ENCODE results near the gene KDM2A. TPM values are rescaled to one million over a fixed set of nuclear protein-coding genes. Genes with fewer than 3 reads are reported as not detected.
A peak's percentile ranks its signal among the peaks of the same experiment; 100 is the strongest.
"Not testable (repeated sequence)": the region's sequence is repeated elsewhere in the genome, so short reads cannot be mapped to it uniquely, and the experiment has no call there.

KDM2A gene
- total RNA-seq, 1 donor from 2014 or later = 119 TPM

- intact Hi-C loops (cut with micrococcal nuclease) = loop anchor here (10.0 kb wide), 1 partner anchor 390 kb away; the partner anchor contains the start of gene RCE1
- peaks cover 40% of the 10 kb centered on the region for H3K4me1 Mint-ChIP-seq (ENCODE audit: low read depth)
- not testable (repeated sequence) for H3K4me3 Mint-ChIP-seq; DNase-seq (ENCODE audit: low spot score); H3K27me3 Mint-ChIP-seq (ENCODE audit: insufficient read depth); H3K9me3 Mint-ChIP-seq; H3K27ac Mint-ChIP-seq
- peaks cover 12% of the 10 kb centered on the region for H3K36me3 Mint-ChIP-seq (ENCODE audit: low read depth)
Observed at GRCh38 chr11:67234571-67234970, 115.5 kb downstream of the KDM2A start.

- H3K4me1 Mint-ChIP-seq (ENCODE audit: low read depth) = peaks cover 54% of the 10 kb centered on the region
- no peaks in the 10 kb centered on the region for H3K27me3 Mint-ChIP-seq (ENCODE audit: insufficient read depth)
- no peak overlapping the region for H3K27ac Mint-ChIP-seq
- intact Hi-C loops (cut with micrococcal nuclease) = loop anchor here (5.0 to 10.0 kb wide), 2 partner anchors 45 to 393 kb away; partner anchors contain the start of gene RCE1
- no peak for DNase-seq (ENCODE audit: low spot score)
- no peak overlapping the region for H3K4me3 Mint-ChIP-seq
- H3K9me3 Mint-ChIP-seq = no peaks in the 10 kb centered on the region
- peaks cover 25% of the 10 kb centered on the region for H3K36me3 Mint-ChIP-seq (ENCODE audit: low read depth)
Observed at GRCh38 chr11:67237574-67237973, 118.5 kb downstream of the KDM2A start.

GRCh38 chr11:67238894-67239782, 120.1 kb downstream of the KDM2A start:
- H3K4me3 Mint-ChIP-seq = peak overlapping the region; percentile 100
- intact Hi-C loops (cut with micrococcal nuclease) = loop anchor here (1.0 to 10.0 kb wide), 6 partner anchors 9 to 394 kb away; partner anchors contain the start of genes KDM2A, PC and RCE1
- no peaks in the 10 kb centered on the region for H3K27me3 Mint-ChIP-seq (ENCODE audit: insufficient read depth)
- peak overlapping the region; percentile 100 for H3K27ac Mint-ChIP-seq
- peaks cover 60% of the 10 kb centered on the region for H3K4me1 Mint-ChIP-seq (ENCODE audit: low read depth)
- H3K9me3 Mint-ChIP-seq = no peaks in the 10 kb centered on the region
- peaks cover 35% of the 10 kb centered on the region for H3K36me3 Mint-ChIP-seq (ENCODE audit: low read depth)
- DNase-seq (ENCODE audit: low spot score) = no peak

GRCh38 chr11:67239783-67240575, 120.9 kb downstream of the KDM2A start:
- Mint-ChIP-seq H3K36me3 (ENCODE audit: low read depth) (peaks cover 42% of the 10 kb centered on the region), H3K27me3 (ENCODE audit: insufficient read depth) (no peaks in the 10 kb centered on the region), H3K4me1 (ENCODE audit: low read depth) (peaks cover 58% of the 10 kb centered on the region), H3K9me3 (no peaks in the 10 kb centered on the region), H3K27ac (peak overlapping the region; percentile 100), H3K4me3 (peak overlapping the region; percentile 100)
- peak; percentile 96 for DNase-seq (ENCODE audit: low spot score)
- intact Hi-C loops (cut with micrococcal nuclease) = loop anchor here (1.0 to 10.0 kb wide), 11 partner anchors 10 to 623 kb away; partner anchors contain the start of genes KDM2A, PC, RBM14 and RBM4

DNA sequence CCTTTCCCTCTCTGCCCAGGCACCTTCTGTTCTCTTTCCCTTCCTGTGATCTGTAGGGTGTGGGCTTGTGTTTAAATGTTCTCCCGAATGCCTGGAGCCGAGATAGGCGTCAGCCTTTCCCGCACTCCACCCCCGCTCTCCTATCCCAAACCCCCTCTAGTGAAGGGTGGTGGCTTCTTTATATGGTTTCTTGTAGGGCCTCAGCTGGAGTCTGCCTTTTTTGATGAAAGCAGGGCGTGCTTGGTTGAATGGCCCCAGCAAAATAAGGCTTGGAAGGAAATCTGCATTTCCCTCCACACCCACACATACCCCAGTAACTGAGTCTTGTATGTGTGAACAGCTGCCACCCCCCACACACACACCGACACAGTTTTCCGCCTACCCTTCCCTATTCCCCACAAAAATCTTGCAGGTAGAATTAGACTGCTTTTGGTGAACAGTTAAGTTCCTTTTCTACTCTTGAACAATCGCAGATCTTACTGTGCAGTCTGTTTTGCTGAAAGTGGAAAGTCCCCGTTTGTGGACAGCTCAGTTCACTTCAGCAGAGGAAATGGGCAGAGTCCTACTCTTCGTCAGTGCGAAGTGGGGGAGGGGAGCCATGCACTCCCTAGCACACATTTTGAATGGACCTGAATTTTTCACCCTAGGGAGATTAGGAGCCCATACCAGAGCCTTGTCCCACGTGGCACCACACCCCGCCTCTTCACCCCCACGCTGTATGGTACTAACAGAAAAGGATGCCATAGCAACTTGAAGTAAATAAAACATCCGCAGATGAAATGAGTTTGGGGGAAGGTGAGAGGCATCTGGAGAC, 121.7 kb downstream of the KDM2A start:
- Mint-ChIP-seq H3K4me3 (peak overlapping the region; percentile 100), H3K4me1 (ENCODE audit: low read depth) (peaks cover 66% of the 10 kb centered on the region), H3K27me3 (ENCODE audit: insufficient read depth) (no peaks in the 10 kb centered on the region), H3K27ac (peak overlapping the region; percentile 100), H3K36me3 (ENCODE audit: low read depth) (peaks cover 48% of the 10 kb centered on the region), H3K9me3 (no peaks in the 10 kb centered on the region)
- intact Hi-C loops (cut with micrococcal nuclease) = loop anchor here (1.0 to 5.0 kb wide), 9 partner anchors 13 to 624 kb away; partner anchors contain the start of genes POLD4, RBM14 and RBM4
- DNase-seq (ENCODE audit: low spot score) = peak; percentile 81

DNA sequence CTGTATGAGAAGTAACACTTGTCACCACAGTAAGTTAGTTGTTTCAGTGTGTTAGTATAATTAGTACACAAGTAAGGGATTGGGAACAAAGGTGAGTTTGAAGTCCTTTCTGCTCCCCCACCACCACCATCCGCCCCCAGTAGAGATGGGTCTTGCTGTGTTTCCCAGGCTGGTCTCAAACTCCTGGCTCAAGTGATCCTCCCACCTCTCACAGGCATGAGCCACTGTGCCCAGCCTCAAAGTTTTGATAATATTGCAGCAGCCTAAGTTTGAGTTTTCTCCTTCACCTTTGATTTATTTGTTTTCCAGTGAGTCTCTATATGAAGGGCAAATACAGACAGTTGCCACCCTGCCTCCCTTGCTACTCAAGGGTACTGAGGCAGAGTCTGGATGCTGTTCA, 123.5 kb downstream of the KDM2A start:
- Mint-ChIP-seq H3K9me3 (no peaks in the 10 kb centered on the region), H3K4me1 (ENCODE audit: low read depth) (peaks cover 75% of the 10 kb centered on the region), H3K27me3 (ENCODE audit: insufficient read depth) (no peaks in the 10 kb centered on the region), H3K27ac (peak overlapping the region; percentile 73), H3K36me3 (ENCODE audit: low read depth) (peaks cover 55% of the 10 kb centered on the region), H3K4me3 (peak overlapping the region; percentile 100)
- intact Hi-C loops (cut with micrococcal nuclease) = loop anchor here (5.0 kb wide), 1 partner anchor 605 kb away; the partner anchor contains the start of gene RBM4
- DNase-seq (ENCODE audit: low spot score) = no peak

DNA sequence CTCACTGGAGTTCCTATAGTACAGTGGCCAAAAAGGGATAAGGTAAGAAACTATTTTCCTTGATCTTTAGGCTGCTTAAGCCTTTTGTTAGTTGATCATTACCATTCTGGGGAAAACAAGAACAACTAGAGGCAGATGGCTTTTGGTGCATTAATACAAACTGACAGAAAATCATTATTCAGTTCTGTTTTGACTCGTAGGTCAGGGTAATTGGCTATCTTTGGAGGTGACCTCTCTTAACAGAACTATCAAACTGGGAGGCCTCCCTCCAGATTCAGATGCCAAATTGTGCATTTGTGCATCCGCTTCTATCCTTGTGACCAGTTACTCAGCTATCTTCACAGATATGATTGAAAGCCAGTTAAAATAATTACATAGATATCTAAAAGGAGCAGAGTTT, 124.0 kb downstream of the KDM2A start:
- intact Hi-C loops (cut with micrococcal nuclease) = loop anchor here (5.0 kb wide), 1 partner anchor 606 kb away; the partner anchor contains the start of gene RBM4

DNA sequence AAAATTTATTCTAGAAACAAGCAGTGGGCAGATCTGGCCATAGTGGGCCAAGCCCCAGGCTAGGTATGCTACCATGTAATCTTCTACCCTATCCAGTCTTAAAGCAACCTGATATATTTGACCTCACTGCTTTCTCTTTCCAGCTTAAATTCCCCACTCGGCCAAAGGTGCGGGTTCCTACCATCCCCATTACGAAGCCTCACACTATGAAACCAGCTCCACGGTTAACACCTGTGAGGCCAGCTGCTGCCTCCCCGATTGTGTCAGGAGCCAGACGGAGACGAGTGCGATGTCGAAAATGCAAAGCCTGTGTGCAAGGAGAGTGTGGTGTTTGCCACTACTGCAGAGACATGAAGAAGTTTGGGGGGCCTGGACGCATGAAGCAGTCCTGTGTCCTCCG, 126.0 kb downstream of the KDM2A start:
- Mint-ChIP-seq H3K4me3 (peak overlapping the region; percentile 21), H3K9me3 (no peaks in the 10 kb centered on the region), H3K4me1 (ENCODE audit: low read depth) (peaks cover 71% of the 10 kb centered on the region), H3K27ac (no peak overlapping the region), H3K27me3 (ENCODE audit: insufficient read depth) (no peaks in the 10 kb centered on the region), H3K36me3 (ENCODE audit: low read depth) (peaks cover 77% of the 10 kb centered on the region)
- DNase-seq (ENCODE audit: low spot score) = no peak
- intact Hi-C loops (cut with micrococcal nuclease) = no loop called here

More for the DNA sequence above, 124.0 kb downstream of the KDM2A start:
- H3K36me3 Mint-ChIP-seq (ENCODE audit: low read depth) = peaks cover 59% of the 10 kb centered on the region
- DNase-seq (ENCODE audit: low spot score) = no peak
- H3K4me3 Mint-ChIP-seq = peak overlapping the region; percentile 100
- no peaks in the 10 kb centered on the region for H3K9me3 Mint-ChIP-seq
- H3K4me1 Mint-ChIP-seq (ENCODE audit: low read depth) = peaks cover 75% of the 10 kb centered on the region
- H3K27me3 Mint-ChIP-seq (ENCODE audit: insufficient read depth) = no peaks in the 10 kb centered on the region
- peak overlapping the region; percentile 36 for H3K27ac Mint-ChIP-seq

- no peaks in the 10 kb centered on the region for H3K9me3 Mint-ChIP-seq
- no peak overlapping the region for H3K27ac Mint-ChIP-seq
- DNase-seq (ENCODE audit: low spot score) = no peak
- intact Hi-C loops (cut with micrococcal nuclease) = no loop called here
- peaks cover 68% of the 10 kb centered on the region for H3K4me1 Mint-ChIP-seq (ENCODE audit: low read depth)
- H3K27me3 Mint-ChIP-seq (ENCODE audit: insufficient read depth) = no peaks in the 10 kb centered on the region
- H3K36me3 Mint-ChIP-seq (ENCODE audit: low read depth) = peaks cover 80% of the 10 kb centered on the region
- no peak overlapping the region for H3K4me3 Mint-ChIP-seq
Observed at GRCh38 chr11:67247946-67248550, 129.0 kb downstream of the KDM2A start.

DNA sequence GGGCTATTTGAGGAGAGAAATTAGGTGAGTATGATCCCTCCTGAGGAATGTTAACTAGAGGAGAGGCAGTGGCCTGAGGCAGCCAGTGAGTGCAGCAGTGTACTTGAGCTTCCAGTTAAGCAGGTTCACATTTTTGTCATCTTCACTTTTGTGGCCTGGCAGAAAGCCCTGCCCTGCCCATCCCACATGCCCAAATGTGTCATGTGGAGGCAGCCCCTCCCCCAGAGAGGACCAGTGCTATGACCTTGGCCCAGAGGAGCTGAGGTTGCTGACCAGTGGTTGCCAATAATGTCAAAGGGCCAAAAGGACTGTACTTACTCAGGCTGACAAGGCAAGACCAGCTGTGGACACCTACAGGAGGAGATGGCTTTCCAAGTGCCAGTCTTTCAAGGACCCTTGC, 129.6 kb downstream of the KDM2A start:
- H3K27ac Mint-ChIP-seq = no peak overlapping the region
- no peaks in the 10 kb centered on the region for H3K9me3 Mint-ChIP-seq
- peaks cover 69% of the 10 kb centered on the region for H3K4me1 Mint-ChIP-seq (ENCODE audit: low read depth)
- H3K36me3 Mint-ChIP-seq (ENCODE audit: low read depth) = peaks cover 83% of the 10 kb centered on the region
- H3K27me3 Mint-ChIP-seq (ENCODE audit: insufficient read depth) = no peaks in the 10 kb centered on the region
- H3K4me3 Mint-ChIP-seq = no peak overlapping the region
- DNase-seq (ENCODE audit: low spot score) = no peak
- intact Hi-C loops (cut with micrococcal nuclease) = no loop called here

- DNase-seq (ENCODE audit: low spot score) = no peak
- no peak overlapping the region for H3K4me3 Mint-ChIP-seq
- no peaks in the 10 kb centered on the region for H3K9me3 Mint-ChIP-seq
- H3K27ac Mint-ChIP-seq = no peak overlapping the region
- H3K36me3 Mint-ChIP-seq (ENCODE audit: low read depth) = peaks cover 84% of the 10 kb centered on the region
- H3K27me3 Mint-ChIP-seq (ENCODE audit: insufficient read depth) = no peaks in the 10 kb centered on the region
- intact Hi-C loops (cut with micrococcal nuclease) = no loop called here
- peaks cover 69% of the 10 kb centered on the region for H3K4me1 Mint-ChIP-seq (ENCODE audit: low read depth)
Observed at GRCh38 chr11:67250059-67251043, 131.3 kb downstream of the KDM2A start.
